HEK293 (cell line): ENCODE results near the gene NUDT8.

Experiments used
- CTCF ChIA-PET: fragments of 350-600 bp; formaldehyde crosslinking; extraction: SDS; loops from one replicate; lab custom pipeline; 2021; ENCODE audit warnings: antibody characterized with exemption; lab: Yijun Ruan, JAX
- POLR2A ChIA-PET: fragments of 300-600 bp; formaldehyde crosslinking; extraction: SDS; loops from one replicate; lab custom pipeline; 2020; ENCODE audit warnings: antibody characterized with exemption, inconsistent platforms; lab: Yijun Ruan, JAX
- H3K27ac ChIP-seq: fragments of 200-500 bp; sonication (Bioruptor generic); 2 replicates; pipeline ENCODE4 v1.5.1; 2014; ENCODE audit warnings: low read depth, low read length, control low read depth, inconsistent platforms; ENCODE audit errors: extremely low read depth
- H3K36me3 ChIP-seq, 2 experiments: fragments of 200-500 bp in 1 of 2; sonication (Bioruptor generic) in 1 of 2; 1 replicate in 1 of 2; 2 replicates in 1 of 2; pipeline ENCODE4 v1.5.1; 2014 to 2017; ENCODE audit warnings: inconsistent platforms in 2 of 2, low read length in 2 of 2; ENCODE audit not compliant: control insufficient read depth in 2 of 2, insufficient read depth in 1 of 2
- H3K4me1 ChIP-seq: fragments of 200-500 bp; sonication (Bioruptor generic); 2 replicates; pipeline ENCODE4 v1.5.1; 2014; ENCODE audit warnings: mild to moderate bottlenecking, low read length, inconsistent platforms; ENCODE audit not compliant: control insufficient read depth, insufficient read depth
- H3K4me3 ChIP-seq: 2 replicates; pipeline ENCODE4 v1.5.1; 2011; ENCODE audit warnings: low read depth, mild to moderate bottlenecking, control low read depth, low read length, moderate library complexity
- H3K9me3 ChIP-seq: fragments of 200-500 bp; sonication (Bioruptor generic); 2 replicates; pipeline ENCODE4 v1.5.1; 2014; ENCODE audit warnings: low read depth, low read length, inconsistent platforms; ENCODE audit not compliant: control insufficient read depth, insufficient read depth
- EGR2 ChIP-seq: fragments of 450-650 bp; formaldehyde crosslinking; IDR thresholded peaks from 2 replicates; pipeline ENCODE4 v1.5.1; 2016; ENCODE audit warnings: low read depth, missing biosample characterization, missing genetic modification characterization
- GLIS2 ChIP-seq: fragments of 450-650 bp; formaldehyde crosslinking; IDR thresholded peaks from 2 replicates; pipeline ENCODE4 v1.5.1; 2016; ENCODE audit warnings: missing biosample characterization, missing genetic modification characterization
- KLF8 ChIP-seq: fragments of 450-650 bp; formaldehyde crosslinking; IDR thresholded peaks from 2 replicates; pipeline ENCODE4 v1.5.1; 2016; ENCODE audit warnings: missing biosample characterization, missing genetic modification characterization
- SCRT2 ChIP-seq: fragments of 450-650 bp; formaldehyde crosslinking; IDR thresholded peaks from 2 replicates; pipeline ENCODE4 v1.5.1; 2016; ENCODE audit warnings: missing biosample characterization, missing genetic modification characterization
- SP7 ChIP-seq: fragments of 450-650 bp; formaldehyde crosslinking; IDR thresholded peaks from 2 replicates; pipeline ENCODE4 v1.5.1; 2016; ENCODE audit warnings: missing biosample characterization, missing genetic modification characterization
- ZFHX2 ChIP-seq: fragments of 450-650 bp; formaldehyde crosslinking; conservative IDR thresholded peaks from 2 replicates; pipeline ENCODE4 v1.5.1; 2016; ENCODE audit warnings: missing biosample characterization, missing genetic modification characterization
- ZFP3 ChIP-seq: fragments of 450-650 bp; formaldehyde crosslinking; IDR thresholded peaks from 2 replicates; pipeline ENCODE4 v1.5.1; 2016; ENCODE audit warnings: low read depth, missing biosample characterization, missing genetic modification characterization
- ZNF155 ChIP-seq: fragments of 450-650 bp; formaldehyde crosslinking; IDR thresholded peaks from 2 replicates; pipeline ENCODE4 v1.5.1; 2016; ENCODE audit warnings: missing biosample characterization, missing genetic modification characterization
- ZNF184 ChIP-seq: fragments of 450-650 bp; IDR thresholded peaks from 2 replicates; pipeline ENCODE4 v1.5.1; 2018; ENCODE audit warnings: missing biosample characterization, mild to moderate bottlenecking, missing genetic modification characterization
- ZNF211 ChIP-seq: fragments of 450-650 bp; formaldehyde crosslinking; IDR thresholded peaks from 2 replicates; pipeline ENCODE4 v1.5.1; 2016; ENCODE audit warnings: low read depth, missing biosample characterization, missing genetic modification characterization
- ZNF221 ChIP-seq: fragments of 450-650 bp; formaldehyde crosslinking; IDR thresholded peaks from 2 replicates; pipeline ENCODE4 v1.5.1; 2017; ENCODE audit warnings: missing biosample characterization, missing genetic modification characterization, borderline replicate concordance
- ZNF23 ChIP-seq: fragments of 450-650 bp; formaldehyde crosslinking; IDR thresholded peaks from 2 replicates; pipeline ENCODE4 v1.5.1; 2016; ENCODE audit warnings: missing biosample characterization, missing genetic modification characterization, borderline replicate concordance
- ZNF501 ChIP-seq: fragments of 450-650 bp; formaldehyde crosslinking; IDR thresholded peaks from 2 replicates; pipeline ENCODE4 v1.5.1; 2016; ENCODE audit warnings: missing biosample characterization, missing genetic modification characterization
- ZNF513 ChIP-seq: fragments of 450-650 bp; IDR thresholded peaks from 2 replicates; pipeline ENCODE4 v1.5.1; 2018; ENCODE audit warnings: missing biosample characterization, missing genetic modification characterization
- ZNF596 ChIP-seq: fragments of 450-650 bp; IDR thresholded peaks from 2 replicates; pipeline ENCODE4 v1.5.0; 2018; ENCODE audit warnings: missing biosample characterization, mild to moderate bottlenecking, missing genetic modification characterization, moderate library complexity
- ZNF623 ChIP-seq: fragments of 450-650 bp; formaldehyde crosslinking; IDR thresholded peaks from 2 replicates; pipeline ENCODE4 v1.5.1; 2016; ENCODE audit warnings: missing biosample characterization, missing genetic modification characterization
- ZNF792 ChIP-seq: fragments of 450-650 bp; formaldehyde crosslinking; IDR thresholded peaks from 2 replicates; pipeline ENCODE4 v1.5.1; 2016; ENCODE audit warnings: missing biosample characterization, missing genetic modification characterization
- ZNF843 ChIP-seq: fragments of 450-650 bp; formaldehyde crosslinking; IDR thresholded peaks from 2 replicates; pipeline ENCODE4 v1.5.1; 2016; ENCODE audit warnings: missing biosample characterization, missing genetic modification characterization
- TF ChIP-seq, protein P1 (sequence below): fragments of 450-650 bp; formaldehyde crosslinking; IDR thresholded peaks from 2 replicates; pipeline ENCODE4 v1.5.1; 2016; ENCODE audit warnings: missing biosample characterization, missing genetic modification characterization

Gene NUDT8

DNA sequence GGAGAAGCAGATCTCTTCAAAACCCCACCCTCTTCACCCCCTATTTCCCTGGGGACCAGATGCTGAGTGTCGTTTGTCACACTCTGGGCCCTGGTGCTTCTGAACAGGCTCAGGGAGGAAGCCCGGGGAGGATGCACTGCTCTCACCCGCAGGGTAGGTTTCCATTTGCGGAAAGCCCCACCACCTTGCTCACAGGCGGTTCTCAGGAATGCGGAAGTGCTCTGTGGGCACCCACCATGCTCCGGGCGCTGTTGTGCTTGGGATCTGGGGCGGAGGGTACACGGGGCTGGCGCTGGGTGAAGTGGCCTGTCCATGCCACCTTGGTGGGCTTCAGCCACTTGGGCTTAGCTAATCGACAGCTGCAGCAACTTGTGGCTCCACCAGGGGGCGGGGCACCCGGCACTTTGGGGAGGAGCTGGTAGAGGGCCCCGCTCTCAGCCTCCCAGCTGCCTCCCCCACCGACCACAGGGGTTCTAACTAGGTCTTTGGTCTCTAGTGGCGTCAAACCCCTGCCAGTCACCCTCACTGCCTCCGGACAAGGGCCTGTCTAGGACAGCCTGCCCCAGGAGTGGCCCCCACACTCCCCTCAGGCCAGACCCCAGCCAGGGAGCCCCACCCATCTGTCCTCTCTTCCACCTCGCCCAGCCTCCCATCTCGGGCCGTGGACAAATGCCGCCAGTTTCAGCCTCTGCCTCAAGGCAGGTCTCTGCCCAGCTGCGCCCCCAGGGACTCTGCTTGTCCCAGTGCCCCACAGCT is 15.6 kb downstream of the NUDT8 start (continued):
- TF ChIP-seq SP7 (tag by site-specific recombination), result no peak
- TF ChIP-seq KLF8 (tag by site-specific recombination), result 0 out of 2 replicates have a peak, but pooled peaks have one; percentile 19
- peak; percentile 78 for TF ChIP-seq SCRT2 (tag by site-specific recombination)
- TF ChIP-seq GLIS2 (tag by site-specific recombination), result peak; percentile 54; the same call in 1 of the 2 replicates
- no peak for TF ChIP-seq ZNF221
- no peak for TF ChIP-seq ZNF623 (tag by site-specific recombination)
- TF ChIP-seq ZNF184, result no peak
- TF ChIP-seq ZNF155 (tag by site-specific recombination), result no peak
- no peak for TF ChIP-seq ZNF792 (tag by site-specific recombination)
- no peak for TF ChIP-seq ZNF513 (tag by site-specific recombination)
- no peak for TF ChIP-seq ZNF596 (tag by site-specific recombination)
- no peak for TF ChIP-seq ZFP3 (tag by site-specific recombination)
- TF ChIP-seq ZNF501, result no peak

DNA sequence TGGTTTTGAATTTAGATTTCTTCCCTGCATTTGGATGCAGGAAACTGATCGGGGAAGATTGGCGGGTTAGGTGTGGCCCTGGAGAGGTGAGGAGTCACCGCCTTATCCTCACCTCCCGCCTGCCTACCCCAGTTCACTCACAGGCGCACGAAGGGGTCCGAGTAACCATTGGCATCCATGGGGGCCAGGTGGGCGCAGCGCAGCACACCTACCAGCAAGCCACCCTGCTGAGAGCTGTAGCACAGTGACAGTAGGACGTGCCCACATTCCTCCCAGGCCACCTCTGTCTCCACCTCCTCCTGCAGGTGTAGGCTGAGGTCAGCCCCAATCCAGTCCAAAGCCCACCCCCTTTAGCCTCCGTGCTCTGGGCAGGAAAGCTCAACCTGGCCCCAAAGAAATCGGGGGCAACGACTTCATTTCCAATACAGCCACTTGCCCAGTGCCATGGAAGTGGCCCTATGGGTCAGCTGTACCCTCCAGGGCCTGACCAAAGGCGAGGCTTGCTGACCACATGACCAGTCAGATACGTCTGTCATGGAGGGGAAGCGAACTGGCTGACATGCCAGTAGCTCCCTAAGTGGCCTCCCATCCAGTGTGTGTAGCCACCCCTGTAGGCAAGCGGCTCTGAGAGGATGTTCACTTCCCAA is 16.3 kb downstream of the NUDT8 start:
- H3K9me3 ChIP-seq, result no peaks in the 10 kb centered on the region
- CTCF ChIA-PET, result interaction anchor here (0.6 to 5.7 kb wide), 26 partner anchors 9 to 1227 kb away, joined by 3 to 53 read pairs (median 4); partner anchors contain the start of genes GSTP1, NUDT8 and PPP1CA
- TF ChIP-seq, protein P1, sequence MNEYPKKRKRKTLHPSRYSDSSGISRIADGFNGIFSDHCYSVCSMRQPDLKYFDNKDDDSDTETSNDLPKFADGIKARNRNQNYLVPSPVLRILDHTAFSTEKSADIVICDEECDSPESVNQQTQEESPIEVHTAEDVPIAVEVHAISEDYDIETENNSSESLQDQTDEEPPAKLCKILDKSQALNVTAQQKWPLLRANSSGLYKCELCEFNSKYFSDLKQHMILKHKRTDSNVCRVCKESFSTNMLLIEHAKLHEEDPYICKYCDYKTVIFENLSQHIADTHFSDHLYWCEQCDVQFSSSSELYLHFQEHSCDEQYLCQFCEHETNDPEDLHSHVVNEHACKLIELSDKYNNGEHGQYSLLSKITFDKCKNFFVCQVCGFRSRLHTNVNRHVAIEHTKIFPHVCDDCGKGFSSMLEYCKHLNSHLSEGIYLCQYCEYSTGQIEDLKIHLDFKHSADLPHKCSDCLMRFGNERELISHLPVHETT (tag by site-specific recombination), result no peak
- peak; percentile 14; the same call in 1 of the 2 replicates for TF ChIP-seq EGR2 (tag by site-specific recombination)
- TF ChIP-seq, all 188 proteins: peak for 1
- Histone ChIP-seq H3K36me3 (peaks cover 0 to 49% of the 10 kb centered on the region in 2 experiments; a peak in 1 of 3 replicates), H3K4me3 (no peak overlapping the region), H3K27ac (no peak overlapping the region), H3K4me1 (no peaks in the 10 kb centered on the region)
- POLR2A ChIA-PET, result interaction anchor here (1.0 to 1.5 kb wide), 2 partner anchors 17 to 31 kb away, joined by 5 to 9 read pairs; partner anchors contain the start of gene NUDT8

DNA sequence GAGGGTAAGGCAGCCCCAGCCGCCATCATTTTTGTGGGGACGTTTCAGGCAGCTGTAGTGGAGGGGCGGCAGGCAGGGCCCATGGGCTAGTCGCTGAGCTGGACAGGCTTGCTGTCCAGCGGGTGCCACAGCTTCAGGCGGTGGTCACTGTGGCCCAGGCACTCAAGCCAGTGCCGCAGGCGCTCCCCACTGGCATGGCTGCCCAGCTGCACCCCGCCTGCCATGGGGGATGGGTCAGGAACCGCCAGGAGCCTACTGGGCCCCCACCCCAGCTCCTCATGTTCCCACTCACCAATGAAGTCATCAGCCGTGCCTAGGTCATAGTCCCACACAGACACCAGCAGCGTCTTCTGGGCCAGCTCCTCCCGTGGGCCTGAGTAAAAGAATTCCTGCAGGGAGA is 17.0 kb downstream of the NUDT8 start:
- Histone ChIP-seq H3K4me3 (no peak overlapping the region), H3K4me1 (no peaks in the 10 kb centered on the region), H3K36me3 (peaks cover 0 to 52% of the 10 kb centered on the region in 2 experiments; a peak in 1 of 3 replicates), H3K9me3 (no peaks in the 10 kb centered on the region), H3K27ac (no peak overlapping the region)
- ChIA-PET CTCF (interaction anchor here (0.9 to 5.7 kb wide), 3 partner anchors 15 to 73 kb away, joined by 3 to 53 read pairs (median 5); partner anchors contain the start of gene NUDT8), POLR2A (interaction anchor here (0.6 kb wide), 1 partner anchor 18 kb away, joined by 3 read pairs; no protein-coding TSS in a partner anchor)
- TF ChIP-seq ZNF211 (no peak), ZFHX2 (tag by site-specific recombination) (0 out of 2 replicates have a peak, but pooled peaks have one; percentile 29), ZNF23 (tag by site-specific recombination) (no peak), ZNF843 (no peak), EGR2 (tag by site-specific recombination) (peak; percentile 30; the same call in 1 of the 2 replicates)
